Keratinocyte (primary cell): Measurements from ENCODE around the gene NF1.

Experiments
- EZH2 ChIP-seq: IDR thresholded peaks from one replicate; pipeline ENCODE4 v1.6.1; 2012; ENCODE audit warnings: inconsistent platforms, mild to moderate bottlenecking, low read length, moderate library complexity
- TF ChIP-seq, protein P1 (sequence below), 3 experiments: IDR thresholded peaks in 1 of 3; conservative IDR thresholded peaks in 1 of 3; optimal IDR thresholded peaks in 1 of 3; 2 replicates in 2 of 3; 3 replicates in 1 of 3; pipeline versions ENCODE3 to v1.5.1; 2011; ENCODE audit warnings: low read length in 3 of 3, mild to moderate bottlenecking in 3 of 3, moderate library complexity in 2 of 3, control low read depth in 1 of 3, inconsistent platforms in 1 of 3; ENCODE audit not compliant: insufficient read depth in 2 of 3; ENCODE audit errors: extremely low read depth in 1 of 3

GRCh38 chr17:31293581-31293980 lies 198.8 kb downstream of the NF1 start:
- TF ChIP-seq, protein P1, sequence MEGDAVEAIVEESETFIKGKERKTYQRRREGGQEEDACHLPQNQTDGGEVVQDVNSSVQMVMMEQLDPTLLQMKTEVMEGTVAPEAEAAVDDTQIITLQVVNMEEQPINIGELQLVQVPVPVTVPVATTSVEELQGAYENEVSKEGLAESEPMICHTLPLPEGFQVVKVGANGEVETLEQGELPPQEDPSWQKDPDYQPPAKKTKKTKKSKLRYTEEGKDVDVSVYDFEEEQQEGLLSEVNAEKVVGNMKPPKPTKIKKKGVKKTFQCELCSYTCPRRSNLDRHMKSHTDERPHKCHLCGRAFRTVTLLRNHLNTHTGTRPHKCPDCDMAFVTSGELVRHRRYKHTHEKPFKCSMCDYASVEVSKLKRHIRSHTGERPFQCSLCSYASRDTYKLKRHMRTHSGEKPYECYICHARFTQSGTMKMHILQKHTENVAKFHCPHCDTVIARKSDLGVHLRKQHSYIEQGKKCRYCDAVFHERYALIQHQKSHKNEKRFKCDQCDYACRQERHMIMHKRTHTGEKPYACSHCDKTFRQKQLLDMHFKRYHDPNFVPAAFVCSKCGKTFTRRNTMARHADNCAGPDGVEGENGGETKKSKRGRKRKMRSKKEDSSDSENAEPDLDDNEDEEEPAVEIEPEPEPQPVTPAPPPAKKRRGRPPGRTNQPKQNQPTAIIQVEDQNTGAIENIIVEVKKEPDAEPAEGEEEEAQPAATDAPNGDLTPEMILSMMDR (optimal IDR thresholded peaks at IDR 0.05 in 1 of 3, IDR thresholded peaks at IDR 0.05 in 1 of 3, conservative IDR thresholded peaks at IDR 0.05 in 1 of 3; ENCODE audit: extremely low read depth in 1 of 3, insufficient read depth in 2 of 3, low read length in 3 of 3), result no peak
- no peak for TF ChIP-seq EZH2
